GM20000 (cell line): Measurements from ENCODE around the gene KDM7A.
"Not testable (repeated sequence)": the region's sequence is repeated elsewhere in the genome, so short reads cannot be mapped to it uniquely, and the experiment has no call there.

Experiments used
- DNase-seq: peaks from one replicate; pipeline ENCODE4 v3.0.0; 2012; ENCODE audit warnings: low spot score
- TF ChIP-seq, protein P1 (sequence below): IDR thresholded peaks from 2 replicates; pipeline ENCODE4 v1.5.1; 2012; ENCODE audit warnings: mild to moderate bottlenecking, control low read depth; ENCODE audit errors: extremely low read depth, missing control alignments

The KDM7A gene

DNA sequence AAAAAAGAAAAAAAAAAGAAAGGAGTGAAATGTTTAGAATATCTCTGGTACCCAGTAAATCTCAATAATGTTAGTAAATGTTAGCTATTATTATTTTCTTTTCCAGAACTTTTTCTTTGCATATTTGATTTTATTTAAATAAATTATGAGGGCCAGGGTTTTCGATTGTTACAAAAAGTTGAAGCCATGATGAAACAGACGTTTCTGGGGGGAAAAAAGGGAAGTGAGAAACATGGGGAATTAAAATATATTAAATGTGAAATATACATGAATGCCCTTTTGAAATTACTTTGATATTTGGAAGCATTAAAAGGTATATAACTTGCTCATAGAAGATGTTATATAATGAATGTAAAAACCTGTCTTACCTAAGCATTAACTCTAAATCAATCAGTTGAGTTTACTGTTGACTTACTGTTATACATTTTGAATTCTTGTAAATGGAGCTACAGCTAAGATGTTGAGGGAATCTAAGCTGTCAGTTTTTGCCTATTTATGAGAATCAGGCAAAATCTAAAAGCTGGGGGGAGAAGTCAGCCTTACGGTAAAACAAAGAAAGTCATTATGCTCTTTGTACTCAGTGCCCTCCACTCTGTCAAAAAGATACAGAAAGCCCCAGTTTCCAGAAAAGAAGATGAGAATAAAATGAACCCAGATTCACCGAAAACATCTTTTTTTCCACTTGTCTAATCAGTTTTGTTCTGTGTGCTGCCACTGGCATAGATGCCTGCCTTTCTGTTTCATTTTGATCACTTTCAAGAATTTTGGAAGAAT is 30.0 kb upstream of the KDM7A start:
- TF ChIP-seq, protein P1, sequence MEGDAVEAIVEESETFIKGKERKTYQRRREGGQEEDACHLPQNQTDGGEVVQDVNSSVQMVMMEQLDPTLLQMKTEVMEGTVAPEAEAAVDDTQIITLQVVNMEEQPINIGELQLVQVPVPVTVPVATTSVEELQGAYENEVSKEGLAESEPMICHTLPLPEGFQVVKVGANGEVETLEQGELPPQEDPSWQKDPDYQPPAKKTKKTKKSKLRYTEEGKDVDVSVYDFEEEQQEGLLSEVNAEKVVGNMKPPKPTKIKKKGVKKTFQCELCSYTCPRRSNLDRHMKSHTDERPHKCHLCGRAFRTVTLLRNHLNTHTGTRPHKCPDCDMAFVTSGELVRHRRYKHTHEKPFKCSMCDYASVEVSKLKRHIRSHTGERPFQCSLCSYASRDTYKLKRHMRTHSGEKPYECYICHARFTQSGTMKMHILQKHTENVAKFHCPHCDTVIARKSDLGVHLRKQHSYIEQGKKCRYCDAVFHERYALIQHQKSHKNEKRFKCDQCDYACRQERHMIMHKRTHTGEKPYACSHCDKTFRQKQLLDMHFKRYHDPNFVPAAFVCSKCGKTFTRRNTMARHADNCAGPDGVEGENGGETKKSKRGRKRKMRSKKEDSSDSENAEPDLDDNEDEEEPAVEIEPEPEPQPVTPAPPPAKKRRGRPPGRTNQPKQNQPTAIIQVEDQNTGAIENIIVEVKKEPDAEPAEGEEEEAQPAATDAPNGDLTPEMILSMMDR = no peak
- no peak for DNase-seq

DNA sequence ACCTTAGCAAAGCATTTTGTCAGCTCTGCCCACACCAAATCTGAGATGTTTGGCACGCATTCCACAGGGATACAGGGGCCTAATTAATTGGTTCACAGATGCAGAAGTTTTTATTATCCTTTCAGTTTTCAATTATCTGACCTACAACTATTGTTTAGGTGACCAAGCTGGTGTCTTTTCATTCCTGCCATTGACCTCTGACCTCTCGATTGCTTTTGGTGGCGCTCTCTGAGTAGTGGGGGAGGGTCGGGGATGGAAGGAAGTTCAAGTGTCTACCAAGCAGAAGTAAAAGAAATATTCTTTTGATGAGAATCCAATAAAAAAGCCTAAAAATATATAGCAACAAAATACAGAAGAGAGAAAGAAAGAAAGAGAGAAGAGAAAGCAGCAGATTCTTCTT is 28.8 kb upstream of the KDM7A start:
- TF ChIP-seq, protein P1 = no peak
- no peak for DNase-seq

DNA sequence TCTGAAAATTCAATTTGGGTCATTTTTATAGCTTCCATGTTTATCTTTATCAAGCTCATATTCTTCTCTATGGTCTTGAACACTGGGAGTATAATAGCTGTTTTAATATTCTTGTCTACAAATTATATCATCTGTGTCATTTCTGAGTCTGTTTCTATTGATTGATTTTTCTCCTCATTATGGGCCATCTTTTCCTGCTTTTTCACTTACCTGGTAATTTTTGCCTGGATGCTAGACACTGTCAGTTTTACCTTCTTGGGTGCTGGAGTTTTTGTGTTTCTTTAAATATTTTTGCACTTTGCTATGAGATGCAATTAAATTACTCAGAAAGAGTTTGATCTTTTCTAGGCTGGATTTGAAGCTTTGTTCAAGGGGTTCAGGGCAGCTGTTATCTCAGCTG is 26.8 kb upstream of the KDM7A start:
- TF ChIP-seq, protein P1 = no peak
- DNase-seq = no peak

DNA sequence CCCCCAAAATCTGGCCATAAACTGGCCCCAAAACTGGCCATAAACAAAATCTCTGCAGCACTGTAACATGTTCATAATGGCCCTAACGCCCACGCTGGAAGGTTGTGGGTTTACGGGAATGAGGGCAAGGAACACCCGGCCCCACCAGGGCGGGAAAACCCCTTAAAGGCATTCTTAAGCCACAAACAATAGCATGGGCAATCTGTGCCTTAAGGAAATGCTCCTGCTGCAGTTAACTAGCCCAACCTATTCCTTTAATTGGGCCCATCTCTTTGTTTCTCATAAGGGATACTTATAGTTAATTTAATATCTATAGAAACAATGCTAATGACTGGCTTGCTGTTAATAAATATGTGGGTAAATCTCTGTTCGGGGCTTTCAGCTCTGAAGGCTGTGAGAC is 26.2 kb upstream of the KDM7A start:
- DNase-seq = not testable (repeated sequence)

DNA sequence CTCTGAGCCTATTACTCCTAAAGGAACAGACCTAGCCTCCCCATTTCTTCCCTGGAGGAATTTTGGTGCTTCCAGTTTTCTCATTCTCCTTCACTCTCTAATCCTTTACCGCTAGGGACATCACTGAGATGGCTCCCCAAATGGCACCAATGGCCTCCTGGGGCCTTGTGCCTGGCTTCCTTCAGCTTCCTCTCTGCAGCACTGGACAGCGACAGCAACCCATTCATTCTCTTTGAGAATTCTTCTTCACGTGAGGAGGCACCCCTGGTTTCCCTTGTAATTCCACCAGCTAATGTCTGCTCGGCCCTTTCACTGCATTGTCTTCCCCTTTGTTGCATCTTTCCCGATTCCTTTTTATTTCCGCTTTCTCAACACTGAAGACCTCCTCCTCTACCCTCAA is 24.6 kb upstream of the KDM7A start:
- TF ChIP-seq, protein P1 = no peak
- no peak for DNase-seq

DNA sequence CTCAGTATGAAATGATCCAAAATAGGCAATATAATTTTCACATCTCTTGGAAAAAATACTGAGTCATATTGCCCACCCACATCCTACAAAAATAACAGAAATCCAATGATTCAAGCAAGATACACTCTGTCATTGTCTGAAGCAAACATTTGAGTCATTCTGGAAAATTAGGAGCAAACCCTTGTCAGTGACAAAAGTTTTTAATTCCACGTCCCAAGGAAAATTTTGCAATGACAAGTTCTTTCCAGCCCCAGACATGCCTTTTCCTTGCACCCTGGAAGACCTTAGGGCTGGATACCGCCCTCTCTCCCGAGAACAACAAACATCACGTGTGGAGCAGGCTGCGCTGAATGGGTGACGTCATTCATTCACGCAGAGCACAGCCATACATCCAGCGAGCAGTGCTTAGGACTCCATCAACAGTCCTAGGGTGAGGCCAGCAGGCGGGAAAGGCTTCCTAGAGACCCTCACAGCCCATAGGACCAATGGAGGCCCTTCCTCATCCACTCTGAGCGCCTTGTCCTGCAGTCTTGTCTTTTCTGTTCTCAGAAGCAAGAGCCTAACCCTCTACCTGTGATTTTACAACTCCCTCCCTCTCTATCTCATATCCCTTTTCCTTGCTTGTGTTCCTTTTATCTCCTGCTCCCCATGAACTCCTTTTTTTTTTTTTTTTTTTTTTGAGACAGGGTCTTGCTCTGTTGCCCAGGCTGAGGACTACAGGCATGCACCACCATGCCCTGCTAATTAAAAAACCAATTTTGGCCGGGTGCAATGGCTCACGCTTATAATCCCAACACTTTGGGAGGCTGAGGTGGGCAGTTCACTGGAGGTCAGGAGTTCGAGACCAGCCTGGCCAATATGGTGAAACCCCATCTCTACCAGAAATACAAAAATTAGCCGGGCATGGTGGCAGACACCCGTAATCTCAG is 23.5 kb upstream of the KDM7A start:
- TF ChIP-seq, protein P1 = no peak
- DNase-seq = no peak

DNA sequence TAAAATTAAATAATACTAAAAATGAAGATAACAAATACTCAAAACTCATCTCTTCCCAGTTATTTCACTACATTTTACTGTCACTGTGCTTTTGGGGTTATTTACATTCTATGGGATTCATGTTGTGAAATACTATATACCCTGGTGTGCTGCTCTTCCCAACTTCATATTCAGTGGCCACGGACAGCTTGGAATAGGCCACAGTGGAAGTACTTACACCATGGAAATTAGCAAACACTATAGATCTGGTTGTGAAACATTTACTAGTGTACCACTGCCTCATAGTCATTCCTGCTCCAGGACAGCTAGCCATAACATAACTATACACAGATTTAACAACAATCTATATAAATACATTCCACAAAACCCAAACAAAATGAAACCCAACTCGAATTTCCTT is 21.2 kb upstream of the KDM7A start:
- DNase-seq = no peak
- TF ChIP-seq, protein P1 = no peak
